Measurements from ENCODE around the gene TRPM3. TPM values are rescaled to one million over a fixed set of nuclear protein-coding genes. Genes with fewer than 3 reads are reported as not detected.
A peak's percentile ranks its signal among the peaks of the same experiment; 100 is the strongest.
"Not testable (repeated sequence)": the region's sequence is repeated elsewhere in the genome, so short reads cannot be mapped to it uniquely, and the experiment has no call there.

The TRPM3 gene
- total RNA-seq, 2 donors from 2014 or later = not detected

DNA sequence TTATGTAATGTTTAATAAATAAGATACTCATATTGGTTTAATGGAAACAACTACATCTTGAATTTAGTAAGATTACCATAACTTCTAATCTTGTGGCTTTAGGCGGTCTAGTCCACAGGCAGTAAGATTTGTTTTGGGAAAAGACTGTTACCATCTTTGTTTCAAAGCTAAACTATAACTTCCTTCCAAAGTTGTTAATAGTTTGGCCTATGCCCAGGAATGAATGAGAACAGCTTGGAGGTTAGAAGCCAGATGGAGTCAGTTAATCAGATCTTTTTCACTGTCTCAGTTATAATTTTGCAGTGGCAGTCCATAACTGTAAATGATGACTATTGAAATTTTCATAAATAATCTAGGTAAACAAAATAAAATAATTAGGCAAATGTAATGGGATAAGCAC lies 465.1 kb downstream of the TRPM3 start:
- ATAC-seq (replicated peaks in 1 of 2) (no peak), DNase-seq (no peak)
- Mint-ChIP-seq H3K4me1 (ENCODE audit: low read depth) (no peaks in the 10 kb centered on the region), H3K4me3 (no peak overlapping the region), H3K9me3 (peaks cover 2 to 5% of the 10 kb centered on the region in 2 donors), H3K27ac (no peak overlapping the region), H3K27me3 (ENCODE audit: low read depth) (peaks cover 6% of the 10 kb centered on the region), H3K36me3 (ENCODE audit: insufficient read depth in 2 of 2) (peaks cover 2% of the 10 kb centered on the region in 2 donors)

DNA sequence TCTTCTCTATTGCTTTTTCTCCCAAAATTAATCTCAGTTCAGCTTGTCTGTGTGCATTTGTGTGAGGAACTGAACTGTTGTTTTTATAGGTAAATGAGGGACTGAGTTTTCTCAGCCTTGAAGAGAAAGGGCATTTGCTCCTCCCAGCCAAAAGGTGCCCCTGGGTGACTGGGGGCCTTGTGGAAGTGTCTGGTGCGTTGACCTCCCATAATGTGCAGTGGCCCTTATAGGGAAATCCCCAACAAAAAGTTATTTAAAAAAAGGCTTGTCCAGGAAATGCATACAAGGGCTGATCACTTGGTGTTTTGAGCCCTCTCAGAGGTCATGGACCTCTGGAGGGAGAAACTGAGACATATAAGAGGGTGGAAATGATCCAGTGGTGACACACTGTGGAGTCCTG lies 467.3 kb downstream of the TRPM3 start:
- Mint-ChIP-seq H3K9me3 (peaks cover 2 to 4% of the 10 kb centered on the region in 2 donors), H3K27me3 (ENCODE audit: low read depth) (peaks cover 6% of the 10 kb centered on the region), H3K4me1 (ENCODE audit: low read depth) (no peaks in the 10 kb centered on the region), H3K4me3 (no peak overlapping the region), H3K36me3 (ENCODE audit: insufficient read depth in 2 of 2) (peaks cover 2 to 3% of the 10 kb centered on the region in 2 donors), H3K27ac (no peak overlapping the region)
- ATAC-seq (replicated peaks in 1 of 2) (no peak), DNase-seq (no peak)

DNA sequence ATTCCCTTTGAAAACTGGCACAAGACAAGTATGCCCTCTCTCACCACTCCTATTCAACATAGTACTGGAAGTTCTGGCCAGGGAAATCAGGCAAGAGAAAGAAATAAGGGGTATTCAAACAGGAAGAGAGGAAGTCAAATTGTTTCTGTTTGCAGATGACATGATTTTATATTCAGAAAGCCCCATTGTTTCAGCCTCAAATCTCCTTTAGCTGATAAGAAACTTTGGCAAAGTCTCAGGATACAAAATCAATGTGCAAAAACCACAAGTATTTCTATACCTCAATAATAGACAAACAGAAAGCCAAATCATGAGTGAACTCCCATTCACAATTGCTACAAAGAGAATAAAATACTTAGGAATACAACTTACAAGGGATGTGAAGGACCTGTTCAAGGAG lies 476.8 kb downstream of the TRPM3 start:
- ATAC-seq (replicated peaks in 1 of 2); DNase-seq; H3K9me3 Mint-ChIP-seq; H3K4me3 Mint-ChIP-seq; H3K4me1 Mint-ChIP-seq (ENCODE audit: low read depth); H3K36me3 Mint-ChIP-seq (ENCODE audit: insufficient read depth in 2 of 2); H3K27ac Mint-ChIP-seq: not testable (repeated sequence)
- H3K27me3 Mint-ChIP-seq (ENCODE audit: low read depth) = peaks cover 52% of the 10 kb centered on the region

- H3K4me3 Mint-ChIP-seq = no peak overlapping the region
- no peaks in the 10 kb centered on the region for H3K4me1 Mint-ChIP-seq (ENCODE audit: low read depth)
- DNase-seq (no peak), ATAC-seq (replicated peaks in 1 of 2) (no peak)
- H3K27me3 Mint-ChIP-seq (ENCODE audit: low read depth) = peaks cover 47% of the 10 kb centered on the region
- H3K9me3 Mint-ChIP-seq = no peaks in the 10 kb centered on the region
- H3K27ac Mint-ChIP-seq = no peak overlapping the region
- H3K36me3 Mint-ChIP-seq (ENCODE audit: insufficient read depth in 2 of 2) = peaks cover 0 to 2% of the 10 kb centered on the region in 2 donors
These were observed 479.1 kb downstream of the TRPM3 start for GRCh38 chr9:70642341-70642740.

- Mint-ChIP-seq H3K4me3 (no peak overlapping the region), H3K9me3 (no peaks in the 10 kb centered on the region), H3K27ac (no peak overlapping the region), H3K27me3 (ENCODE audit: low read depth) (peaks cover 40% of the 10 kb centered on the region), H3K36me3 (ENCODE audit: insufficient read depth in 2 of 2) (peaks cover 0 to 2% of the 10 kb centered on the region in 2 donors), H3K4me1 (ENCODE audit: low read depth) (no peaks in the 10 kb centered on the region)
- ATAC-seq (replicated peaks in 1 of 2) (no peak), DNase-seq (no peak)
These were observed 479.8 kb downstream of the TRPM3 start for GRCh38 chr9:70641631-70642030.

- Mint-ChIP-seq H3K4me1 (ENCODE audit: low read depth) (no peaks in the 10 kb centered on the region), H3K27me3 (ENCODE audit: low read depth) (peaks cover 34% of the 10 kb centered on the region), H3K4me3 (no peak overlapping the region), H3K9me3 (no peaks in the 10 kb centered on the region), H3K27ac (no peak overlapping the region), H3K36me3 (ENCODE audit: insufficient read depth in 2 of 2) (peaks cover 0 to 2% of the 10 kb centered on the region in 2 donors)
- ATAC-seq (replicated peaks in 1 of 2) = no peak
- no peak for DNase-seq
These were observed 480.4 kb downstream of the TRPM3 start for GRCh38 chr9:70641031-70641430.

- no peaks in the 10 kb centered on the region for H3K9me3 Mint-ChIP-seq
- DNase-seq = peak in 1 of 2 donors; percentile 11
- no peaks in the 10 kb centered on the region for H3K4me1 Mint-ChIP-seq (ENCODE audit: low read depth)
- no peak overlapping the region for H3K27ac Mint-ChIP-seq
- peaks cover 28% of the 10 kb centered on the region for H3K27me3 Mint-ChIP-seq (ENCODE audit: low read depth)
- H3K36me3 Mint-ChIP-seq (ENCODE audit: insufficient read depth in 2 of 2) = peaks cover 0 to 2% of the 10 kb centered on the region in 2 donors
- H3K4me3 Mint-ChIP-seq = no peak overlapping the region
- no peak for ATAC-seq (replicated peaks in 1 of 2)
These were observed 481.3 kb downstream of the TRPM3 start for GRCh38 chr9:70639853-70640814.

DNA sequence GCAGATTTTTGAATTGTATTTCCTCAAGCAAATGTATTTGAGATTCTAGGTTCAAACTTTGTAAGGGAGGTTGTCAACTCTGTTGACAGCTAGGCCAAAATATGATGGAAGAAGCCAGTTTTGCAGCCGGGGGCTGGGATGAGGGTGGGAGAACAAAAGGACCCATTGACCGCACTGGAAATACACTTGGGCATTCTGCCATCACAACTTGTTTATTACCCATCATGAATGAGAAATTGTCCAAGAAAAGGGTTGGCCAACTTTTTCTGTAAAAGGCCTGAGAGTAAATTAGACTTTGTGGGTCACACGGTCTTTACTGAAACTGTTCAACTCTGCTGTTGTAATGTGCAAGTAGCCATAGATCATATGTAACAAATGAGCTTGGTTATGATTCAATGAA lies 485.6 kb downstream of the TRPM3 start:
- H3K9me3 Mint-ChIP-seq = no peaks in the 10 kb centered on the region
- DNase-seq = no peak
- no peaks in the 10 kb centered on the region for H3K36me3 Mint-ChIP-seq (ENCODE audit: insufficient read depth in 2 of 2)
- H3K27ac Mint-ChIP-seq = no peak overlapping the region
- peaks cover 7% of the 10 kb centered on the region for H3K27me3 Mint-ChIP-seq (ENCODE audit: low read depth)
- H3K4me1 Mint-ChIP-seq (ENCODE audit: low read depth) = no peaks in the 10 kb centered on the region
- ATAC-seq (replicated peaks in 1 of 2) = no peak
- no peak overlapping the region for H3K4me3 Mint-ChIP-seq

GRCh38 chr9:70634696-70635095 lies 486.7 kb downstream of the TRPM3 start:
- no peaks in the 10 kb centered on the region for H3K27me3 Mint-ChIP-seq (ENCODE audit: low read depth)
- no peaks in the 10 kb centered on the region for H3K36me3 Mint-ChIP-seq (ENCODE audit: insufficient read depth in 2 of 2)
- no peaks in the 10 kb centered on the region for H3K9me3 Mint-ChIP-seq
- DNase-seq (no peak), ATAC-seq (replicated peaks in 1 of 2) (no peak)
- no peak overlapping the region for H3K4me3 Mint-ChIP-seq
- H3K27ac Mint-ChIP-seq = no peak overlapping the region
- no peaks in the 10 kb centered on the region for H3K4me1 Mint-ChIP-seq (ENCODE audit: low read depth)

- no peak overlapping the region for H3K27ac Mint-ChIP-seq
- H3K27me3 Mint-ChIP-seq (ENCODE audit: low read depth) = peaks cover 6% of the 10 kb centered on the region
- H3K9me3 Mint-ChIP-seq = no peaks in the 10 kb centered on the region
- no peaks in the 10 kb centered on the region for H3K4me1 Mint-ChIP-seq (ENCODE audit: low read depth)
- DNase-seq = no peak
- H3K36me3 Mint-ChIP-seq (ENCODE audit: insufficient read depth in 2 of 2) = no peaks in the 10 kb centered on the region
- ATAC-seq (replicated peaks in 1 of 2) = no peak
- no peak overlapping the region for H3K4me3 Mint-ChIP-seq
These were observed 490.4 kb downstream of the TRPM3 start for GRCh38 chr9:70630971-70631370.

DNA sequence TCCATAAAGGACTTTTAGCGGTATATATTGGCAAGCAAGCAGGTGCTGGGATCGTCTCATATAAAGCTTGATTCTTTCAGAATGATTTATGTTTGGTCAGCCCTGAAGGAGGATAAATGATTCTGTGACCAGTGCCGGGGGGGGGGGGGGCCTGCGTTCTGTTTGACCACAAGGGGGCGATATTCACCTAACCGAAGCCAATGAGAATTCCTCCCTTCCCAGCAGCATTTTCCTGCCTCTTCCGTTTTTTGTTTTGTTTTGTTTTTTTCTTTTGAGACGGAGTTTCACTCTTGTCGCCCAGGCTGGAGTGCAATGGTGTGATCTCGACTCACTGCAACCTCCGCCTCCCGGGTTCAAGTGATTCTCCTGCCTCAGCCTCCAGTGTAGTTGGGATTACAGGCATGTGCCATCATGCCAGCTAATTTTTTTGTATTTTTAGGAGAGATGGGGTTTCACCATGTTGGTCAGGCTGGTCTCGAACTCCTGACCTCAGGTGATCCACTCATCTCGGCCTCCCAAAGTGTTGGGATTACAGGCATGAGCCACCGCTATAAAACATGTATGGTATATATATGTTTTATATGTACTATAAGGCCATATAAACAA lies 492.2 kb downstream of the TRPM3 start:
- H3K4me3 Mint-ChIP-seq; ATAC-seq (replicated peaks in 1 of 2); H3K27me3 Mint-ChIP-seq (ENCODE audit: low read depth); H3K9me3 Mint-ChIP-seq; H3K36me3 Mint-ChIP-seq (ENCODE audit: insufficient read depth in 2 of 2); H3K27ac Mint-ChIP-seq; DNase-seq; H3K4me1 Mint-ChIP-seq (ENCODE audit: low read depth): not testable (repeated sequence)

DNA sequence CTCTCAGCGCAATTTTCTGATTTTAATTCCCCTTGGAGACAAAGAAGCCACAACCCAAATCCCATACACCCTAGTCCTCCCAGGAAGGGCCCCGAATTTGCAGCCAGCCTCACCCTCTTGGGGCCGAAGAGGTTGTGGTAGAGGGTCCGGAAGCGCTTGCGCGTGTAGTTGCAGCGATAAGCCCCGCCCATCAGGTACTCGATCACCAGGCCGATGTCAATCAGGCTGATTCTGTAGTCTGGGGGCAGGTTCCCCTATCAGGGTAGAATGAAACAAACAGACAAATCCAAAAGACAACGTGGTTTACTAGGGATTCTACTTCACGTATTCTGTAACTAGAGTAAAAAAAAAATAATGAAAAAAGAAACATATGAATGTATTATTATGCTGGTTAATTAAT lies 496.3 kb downstream of the TRPM3 start:
- H3K9me3 Mint-ChIP-seq = no peaks in the 10 kb centered on the region
- no peaks in the 10 kb centered on the region for H3K4me1 Mint-ChIP-seq (ENCODE audit: low read depth)
- H3K36me3 Mint-ChIP-seq (ENCODE audit: insufficient read depth in 2 of 2) = no peaks in the 10 kb centered on the region
- H3K4me3 Mint-ChIP-seq = no peak overlapping the region
- H3K27ac Mint-ChIP-seq = no peak overlapping the region
- peaks cover 6% of the 10 kb centered on the region for H3K27me3 Mint-ChIP-seq (ENCODE audit: low read depth)
- DNase-seq (no peak), ATAC-seq (replicated peaks in 1 of 2) (no peak)

- no peaks in the 10 kb centered on the region for H3K4me1 Mint-ChIP-seq (ENCODE audit: low read depth)
- no peaks in the 10 kb centered on the region for H3K27me3 Mint-ChIP-seq (ENCODE audit: low read depth)
- H3K27ac Mint-ChIP-seq = no peak overlapping the region
- DNase-seq = no peak
- no peak for ATAC-seq (replicated peaks in 1 of 2)
- no peaks in the 10 kb centered on the region for H3K9me3 Mint-ChIP-seq
- H3K4me3 Mint-ChIP-seq = no peak overlapping the region
- no peaks in the 10 kb centered on the region for H3K36me3 Mint-ChIP-seq (ENCODE audit: insufficient read depth in 2 of 2)
These were observed 502.6 kb downstream of the TRPM3 start for GRCh38 chr9:70618784-70619183.
